Ishikawa (cell line): Measurements from ENCODE around the gene GFRA1.

Experiments
- CEBPB ChIP-seq: IDR thresholded peaks from 2 replicates; pipeline ENCODE4 v1.6.1; 2012
- CREB1 ChIP-seq: IDR thresholded peaks from 2 replicates; pipeline ENCODE4 v1.6.1; 2012; ENCODE audit warnings: low read depth
- EGR1 ChIP-seq: IDR thresholded peaks from 2 replicates; pipeline ENCODE4 v1.6.1; 2012
- EP300 ChIP-seq: IDR thresholded peaks from 2 replicates; pipeline ENCODE4 v1.6.1; 2012; ENCODE audit warnings: borderline replicate concordance
- FOXM1 ChIP-seq: IDR thresholded peaks from 2 replicates; pipeline ENCODE4 v1.6.1; 2012; ENCODE audit warnings: low read depth, borderline replicate concordance
- NFIC ChIP-seq: IDR thresholded peaks from 2 replicates; pipeline ENCODE4 v1.6.1; 2012
- RAD21 ChIP-seq: IDR thresholded peaks from 2 replicates; pipeline ENCODE4 v1.6.1; 2012; ENCODE audit warnings: low read depth
- TAF1 ChIP-seq: IDR thresholded peaks from 2 replicates; pipeline ENCODE4 v1.6.1; 2012; ENCODE audit warnings: low read depth, mild to moderate bottlenecking
- TCF12 ChIP-seq: IDR thresholded peaks from 2 replicates; pipeline ENCODE4 v1.6.1; 2012; ENCODE audit warnings: low read depth
- TEAD4 ChIP-seq: IDR thresholded peaks from 2 replicates; pipeline ENCODE4 v1.6.1; 2012
- USF1 ChIP-seq: IDR thresholded peaks from 2 replicates; pipeline ENCODE4 v1.6.1; 2012
- YY1 ChIP-seq: IDR thresholded peaks from 2 replicates; pipeline ENCODE4 v1.6.1; 2012; ENCODE audit warnings: low read depth
- ZBTB7A ChIP-seq: IDR thresholded peaks from 2 replicates; pipeline ENCODE4 v1.6.1; 2012; ENCODE audit warnings: low read depth
- TF ChIP-seq, protein P1 (sequence below): IDR thresholded peaks from 2 replicates; pipeline ENCODE4 v1.6.1; 2012
- TF ChIP-seq, protein P2 (sequence below): IDR thresholded peaks from 2 replicates; pipeline ENCODE4 v1.6.1; 2012; ENCODE audit warnings: low read depth, mild to moderate bottlenecking

GFRA1 gene

DNA sequence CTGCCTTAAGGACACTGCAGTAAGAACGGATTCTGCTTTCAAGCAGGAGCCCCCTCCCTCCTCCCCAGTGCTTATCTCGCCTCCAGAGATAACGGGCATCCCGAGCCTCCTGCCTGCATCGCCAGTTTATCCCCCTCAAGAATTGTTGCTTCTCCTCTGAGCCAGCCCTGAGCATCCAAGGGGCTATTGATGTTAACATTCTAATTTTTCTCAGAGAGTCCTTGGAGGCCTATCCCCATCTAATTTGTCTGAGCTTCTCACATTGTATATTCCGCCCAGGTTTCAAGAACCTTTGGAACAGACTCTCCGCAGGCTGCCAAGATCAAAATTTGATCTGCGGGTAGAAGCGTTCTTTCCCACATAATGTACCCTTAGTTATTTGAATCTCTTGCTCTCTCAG is 180.0 kb downstream of the GFRA1 start:
- no peak for TF ChIP-seq CREB1
- no peak for TF ChIP-seq YY1
- TF ChIP-seq TAF1 = no peak
- TF ChIP-seq TCF12 = no peak
- TF ChIP-seq, protein P1, sequence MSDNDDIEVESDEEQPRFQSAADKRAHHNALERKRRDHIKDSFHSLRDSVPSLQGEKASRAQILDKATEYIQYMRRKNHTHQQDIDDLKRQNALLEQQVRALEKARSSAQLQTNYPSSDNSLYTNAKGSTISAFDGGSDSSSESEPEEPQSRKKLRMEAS = no peak
- TF ChIP-seq FOXM1 = no peak
- TF ChIP-seq, protein P2, sequence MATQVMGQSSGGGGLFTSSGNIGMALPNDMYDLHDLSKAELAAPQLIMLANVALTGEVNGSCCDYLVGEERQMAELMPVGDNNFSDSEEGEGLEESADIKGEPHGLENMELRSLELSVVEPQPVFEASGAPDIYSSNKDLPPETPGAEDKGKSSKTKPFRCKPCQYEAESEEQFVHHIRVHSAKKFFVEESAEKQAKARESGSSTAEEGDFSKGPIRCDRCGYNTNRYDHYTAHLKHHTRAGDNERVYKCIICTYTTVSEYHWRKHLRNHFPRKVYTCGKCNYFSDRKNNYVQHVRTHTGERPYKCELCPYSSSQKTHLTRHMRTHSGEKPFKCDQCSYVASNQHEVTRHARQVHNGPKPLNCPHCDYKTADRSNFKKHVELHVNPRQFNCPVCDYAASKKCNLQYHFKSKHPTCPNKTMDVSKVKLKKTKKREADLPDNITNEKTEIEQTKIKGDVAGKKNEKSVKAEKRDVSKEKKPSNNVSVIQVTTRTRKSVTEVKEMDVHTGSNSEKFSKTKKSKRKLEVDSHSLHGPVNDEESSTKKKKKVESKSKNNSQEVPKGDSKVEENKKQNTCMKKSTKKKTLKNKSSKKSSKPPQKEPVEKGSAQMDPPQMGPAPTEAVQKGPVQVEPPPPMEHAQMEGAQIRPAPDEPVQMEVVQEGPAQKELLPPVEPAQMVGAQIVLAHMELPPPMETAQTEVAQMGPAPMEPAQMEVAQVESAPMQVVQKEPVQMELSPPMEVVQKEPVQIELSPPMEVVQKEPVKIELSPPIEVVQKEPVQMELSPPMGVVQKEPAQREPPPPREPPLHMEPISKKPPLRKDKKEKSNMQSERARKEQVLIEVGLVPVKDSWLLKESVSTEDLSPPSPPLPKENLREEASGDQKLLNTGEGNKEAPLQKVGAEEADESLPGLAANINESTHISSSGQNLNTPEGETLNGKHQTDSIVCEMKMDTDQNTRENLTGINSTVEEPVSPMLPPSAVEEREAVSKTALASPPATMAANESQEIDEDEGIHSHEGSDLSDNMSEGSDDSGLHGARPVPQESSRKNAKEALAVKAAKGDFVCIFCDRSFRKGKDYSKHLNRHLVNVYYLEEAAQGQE = no peak
- TF ChIP-seq TEAD4 = no peak
- no peak for TF ChIP-seq NFIC
- TF ChIP-seq EP300 = no peak
- no peak for TF ChIP-seq USF1
- TF ChIP-seq ZBTB7A = no peak
- no peak for TF ChIP-seq CEBPB
- TF ChIP-seq RAD21 = no peak
- no peak for TF ChIP-seq EGR1

GRCh38 chr10:116088985-116089384 is 184.0 kb downstream of the GFRA1 start:
- TF ChIP-seq, protein P1 = no peak
- TF ChIP-seq NFIC = no peak
- TF ChIP-seq CEBPB = no peak
- TF ChIP-seq EGR1 = no peak
- TF ChIP-seq CREB1 = no peak
- TF ChIP-seq FOXM1 = no peak
- no peak for TF ChIP-seq ZBTB7A
- TF ChIP-seq TCF12 = no peak
- TF ChIP-seq YY1 = no peak
- TF ChIP-seq RAD21 = no peak
- TF ChIP-seq TAF1 = no peak
- TF ChIP-seq, protein P2 = no peak
- TF ChIP-seq TEAD4 = no peak
- no peak for TF ChIP-seq EP300
- TF ChIP-seq USF1 = no peak

GRCh38 chr10:116085323-116085722 is 187.7 kb downstream of the GFRA1 start:
- TF ChIP-seq CEBPB (no peak), TCF12 (no peak), USF1 (no peak), TEAD4 (no peak), EP300 (no peak), YY1 (no peak), ZBTB7A (no peak), EGR1 (no peak), TAF1 (no peak), FOXM1 (no peak)
- TF ChIP-seq, protein P2 = no peak
- TF ChIP-seq, protein P1 = no peak

GRCh38 chr10:116084161-116084560 is 188.8 kb downstream of the GFRA1 start:
- TF ChIP-seq YY1 = no peak
- no peak for TF ChIP-seq USF1
- TF ChIP-seq CEBPB = no peak
- TF ChIP-seq ZBTB7A = no peak
- TF ChIP-seq NFIC = no peak
- no peak for TF ChIP-seq EP300
- no peak for TF ChIP-seq CREB1
- TF ChIP-seq, protein P1 = no peak
